GM13977 (cell line): ENCODE data around the gene ACOT11.

Experiments used
- DNase-seq: peaks from one replicate; pipeline ENCODE4 v3.0.0; 2012; ENCODE audit warnings: low spot score
- in situ Hi-C: fragments of 300-500 bp; cut with MboI; formaldehyde crosslinking; loops from one replicate; pipeline ENCODE4 v1.12.0; 2022; ENCODE audit warnings: low sequenced_read_pairs, low pct_unique_long_range_greater_than_20kb, mixed read lengths, inconsistent platforms; ENCODE audit not compliant: unreplicated experiment
- TF ChIP-seq, protein P1 (sequence below): IDR thresholded peaks from 2 replicates; pipeline ENCODE4 v1.5.1; 2012; ENCODE audit warnings: mild to moderate bottlenecking, control low read depth; ENCODE audit not compliant: insufficient read depth; ENCODE audit errors: extremely low read depth, missing control alignments

ACOT11 gene

GRCh38 chr1:54606990-54607325, 58.9 kb downstream of the ACOT11 start:
- TF ChIP-seq, protein P1, sequence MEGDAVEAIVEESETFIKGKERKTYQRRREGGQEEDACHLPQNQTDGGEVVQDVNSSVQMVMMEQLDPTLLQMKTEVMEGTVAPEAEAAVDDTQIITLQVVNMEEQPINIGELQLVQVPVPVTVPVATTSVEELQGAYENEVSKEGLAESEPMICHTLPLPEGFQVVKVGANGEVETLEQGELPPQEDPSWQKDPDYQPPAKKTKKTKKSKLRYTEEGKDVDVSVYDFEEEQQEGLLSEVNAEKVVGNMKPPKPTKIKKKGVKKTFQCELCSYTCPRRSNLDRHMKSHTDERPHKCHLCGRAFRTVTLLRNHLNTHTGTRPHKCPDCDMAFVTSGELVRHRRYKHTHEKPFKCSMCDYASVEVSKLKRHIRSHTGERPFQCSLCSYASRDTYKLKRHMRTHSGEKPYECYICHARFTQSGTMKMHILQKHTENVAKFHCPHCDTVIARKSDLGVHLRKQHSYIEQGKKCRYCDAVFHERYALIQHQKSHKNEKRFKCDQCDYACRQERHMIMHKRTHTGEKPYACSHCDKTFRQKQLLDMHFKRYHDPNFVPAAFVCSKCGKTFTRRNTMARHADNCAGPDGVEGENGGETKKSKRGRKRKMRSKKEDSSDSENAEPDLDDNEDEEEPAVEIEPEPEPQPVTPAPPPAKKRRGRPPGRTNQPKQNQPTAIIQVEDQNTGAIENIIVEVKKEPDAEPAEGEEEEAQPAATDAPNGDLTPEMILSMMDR, result no peak
- no peak for DNase-seq
- in situ Hi-C loops, result no loop called here

GRCh38 chr1:54607821-54608565, 60.0 kb downstream of the ACOT11 start:
- TF ChIP-seq, protein P1, result no peak
- no peak for DNase-seq
- in situ Hi-C loops, result no loop called here

DNA sequence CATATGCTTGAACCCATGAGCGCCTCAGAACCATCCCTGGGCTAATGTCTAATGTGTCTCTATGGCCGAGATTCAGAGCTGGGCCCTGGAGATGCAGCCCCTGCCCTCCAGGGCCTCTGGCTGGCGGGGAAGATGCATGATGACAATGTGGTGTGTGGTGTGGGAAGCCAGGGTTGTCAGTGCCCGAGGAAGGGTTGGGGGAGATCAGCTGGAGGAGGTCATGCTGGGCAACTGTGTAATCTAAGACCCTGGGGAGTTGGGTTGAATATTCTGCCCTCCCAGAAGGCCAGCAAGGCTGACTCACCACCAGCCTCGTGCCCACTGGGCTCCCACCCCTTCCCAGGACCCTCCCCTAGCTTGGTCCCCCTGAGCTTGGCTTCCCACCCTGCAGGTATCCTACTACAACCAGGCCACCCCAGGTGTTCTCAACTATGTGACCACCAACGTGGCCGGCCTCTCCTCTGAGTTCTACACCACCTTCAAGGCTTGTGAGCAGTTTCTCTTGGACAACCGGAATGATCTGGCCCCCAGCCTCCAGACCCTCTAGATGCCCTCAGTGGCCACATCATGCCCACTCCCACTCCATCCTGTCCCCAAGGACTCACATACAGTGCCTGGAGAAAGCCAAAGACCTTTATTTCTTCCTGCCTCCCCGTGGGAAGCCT, 60.7 kb downstream of the ACOT11 start:
- in situ Hi-C loops, result no loop called here
- DNase-seq, result no peak
- TF ChIP-seq, protein P1, result no peak

GRCh38 chr1:54609301-54609921, 61.4 kb downstream of the ACOT11 start:
- TF ChIP-seq, protein P1, result no peak
- DNase-seq, result no peak
- in situ Hi-C loops, result no loop called here

DNA sequence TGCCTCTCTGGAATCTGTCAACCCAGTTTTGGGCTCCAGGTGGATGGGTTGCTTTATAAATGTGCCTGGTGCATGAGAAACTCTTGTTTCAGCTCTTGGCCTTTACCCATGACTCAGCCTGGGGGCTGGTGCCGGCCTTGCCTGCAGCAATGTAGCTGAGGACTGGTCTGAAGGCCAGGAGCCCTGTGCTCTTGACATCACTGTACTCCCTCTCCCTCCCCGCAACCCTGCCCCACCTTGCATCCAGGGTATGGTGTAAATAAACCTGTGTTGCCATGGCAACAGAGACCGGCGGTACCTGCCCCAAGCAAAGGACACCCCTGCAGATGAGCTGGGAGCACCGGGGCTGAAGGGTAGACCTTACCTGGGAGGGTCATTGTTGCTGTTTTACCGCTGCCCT, 62.0 kb downstream of the ACOT11 start:
- no peak for DNase-seq
- in situ Hi-C loops, result no loop called here
- TF ChIP-seq, protein P1, result no peak

DNA sequence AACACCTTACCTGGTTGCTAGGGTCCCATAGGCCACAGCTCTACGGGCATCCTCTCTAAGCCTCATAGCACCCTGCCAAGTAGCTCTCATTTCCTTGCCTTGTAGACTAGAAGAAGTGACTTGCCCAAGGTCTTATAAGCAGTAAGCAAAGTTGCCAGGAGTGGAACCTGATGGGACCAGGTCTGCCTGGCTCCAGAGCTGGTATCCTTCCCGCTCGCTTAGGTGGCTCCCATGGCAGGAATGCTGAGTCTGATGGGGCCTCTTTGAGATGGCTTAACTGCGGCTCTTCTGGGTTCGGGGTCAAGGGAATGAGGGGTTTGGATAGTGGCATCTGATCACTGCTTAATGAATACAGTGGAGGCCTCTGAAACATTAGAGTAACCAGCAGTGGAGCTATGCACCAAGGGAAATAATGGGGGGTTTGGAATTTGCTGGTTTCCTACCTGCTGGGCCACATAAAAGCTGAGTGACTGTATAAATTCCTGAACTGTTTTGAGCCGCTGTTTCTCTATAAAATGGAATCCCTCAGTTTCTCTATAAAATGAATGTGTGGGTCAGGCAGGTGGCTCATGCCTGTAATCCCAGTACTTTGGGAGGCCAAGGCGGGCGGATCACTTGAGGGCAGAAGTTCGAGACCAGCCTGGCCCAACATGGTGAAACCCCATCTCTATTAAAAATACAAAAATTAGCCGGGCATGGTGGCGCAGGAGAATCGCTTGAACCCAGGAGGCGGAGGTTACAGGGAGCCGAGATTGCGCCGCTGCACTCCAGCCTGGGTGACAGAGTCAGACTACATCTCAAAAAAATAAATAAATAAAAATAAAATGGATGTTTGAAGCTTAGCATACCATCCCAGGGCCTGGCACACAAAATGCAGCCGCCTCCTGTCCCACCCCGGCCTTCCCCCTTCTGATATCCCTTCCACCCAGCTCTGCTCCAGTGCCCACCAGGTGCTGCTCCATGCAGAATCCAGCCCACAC, 62.9 kb downstream of the ACOT11 start:
- no peak for DNase-seq
- in situ Hi-C loops, result no loop called here
- TF ChIP-seq, protein P1, result no peak
